GM12878 (cell line): ENCODE measurements around the gene COL1A2. TPM values are rescaled to one million over a fixed set of nuclear protein-coding genes. Genes with fewer than 3 reads are reported as not detected.

Experiments
- CREM ChIP-seq: IDR thresholded peaks from 2 replicates; pipeline ENCODE4 v1.6.1; 2014; ENCODE audit warnings: antibody characterized with exemption, low read depth
- DPF2 ChIP-seq: fragments of 450-650 bp; IDR thresholded peaks from 2 replicates; pipeline ENCODE4 v1.6.1; 2017; ENCODE audit warnings: mild to moderate bottlenecking
- GATAD2B ChIP-seq: fragments of 450-650 bp; conservative IDR thresholded peaks from 2 replicates; pipeline ENCODE4 v1.6.1; 2017; ENCODE audit warnings: low read depth, mild to moderate bottlenecking, moderate library complexity
- HCFC1 ChIP-seq: fragments of 150-350 bp; IDR thresholded peaks from 2 replicates; pipeline ENCODE4 v1.6.1; 2014; ENCODE audit warnings: low read length
- KDM1A ChIP-seq: fragments of 200-600 bp; sonication (generic); IDR thresholded peaks from 2 replicates; pipeline ENCODE4 v1.6.1; 2016; ENCODE audit warnings: borderline replicate concordance
- LARP7 ChIP-seq: fragments of 450-650 bp; IDR thresholded peaks from 2 replicates; pipeline ENCODE4 v1.6.1; 2017; ENCODE audit warnings: mild to moderate bottlenecking
- MXI1 ChIP-seq: fragments of 150-350 bp; IDR thresholded peaks from 2 replicates; pipeline ENCODE4 v1.6.1; 2011; ENCODE audit warnings: low read depth, mild to moderate bottlenecking, inconsistent platforms, low read length, improper control_type of control experiment
- SIX5 ChIP-seq: IDR thresholded peaks from 2 replicates; pipeline ENCODE4 v1.6.1; 2011; ENCODE audit warnings: mild to moderate bottlenecking, low read depth, low read length, moderate library complexity; ENCODE audit not compliant: severe bottlenecking
- SMAD1 ChIP-seq: fragments of 450-650 bp; IDR thresholded peaks from 2 replicates; pipeline ENCODE4 v1.6.1; 2018; ENCODE audit warnings: mild to moderate bottlenecking, low read depth; ENCODE audit not compliant: partially characterized antibody
- ZZZ3 ChIP-seq: IDR thresholded peaks from 2 replicates; pipeline ENCODE4 v1.6.1; 2011; ENCODE audit warnings: low read depth; ENCODE audit not compliant: control insufficient read depth, insufficient read length
- polyA plus RNA-seq, 11 experiments: library from polyadenylated mRNA; depleted of rRNA in 4 of 11; unstranded in 6 of 11; stranded (reverse) in 5 of 11; fragments of >200 nt; fragmentation: Nextera tagmentation in 4 of 11; fragmentation: Illumina TruSeq in 1 of 11; extraction: Ambion mirVana in 4 of 11; extraction: Trizol in 1 of 11; gene quantifications; 1 replicate in 1 of 11; 2 replicates in 10 of 11; pipeline versions ENCODE4 v1.2.1 to v1.2.3, GENCODE V29; 2011 to 2016; ENCODE audit warnings: inconsistent platforms in 2 of 11, missing spikeins in 2 of 11, low read depth in 1 of 11
- total RNA-seq, 4 experiments: library from RNA; depleted of rRNA in 3 of 4; stranded (reverse); fragments of >200 nt in 3 of 4; fragmentation: Illumina TruSeq in 1 of 4; extraction: Trizol in 1 of 4; gene quantifications; 2 replicates each; pipeline versions ENCODE4 v1.2.1 to v1.2.3, GENCODE V29; 2013 to 2021
- TF ChIP-seq, protein P1 (sequence below): fragments of 450-650 bp; IDR thresholded peaks from 2 replicates; pipeline ENCODE4 v1.6.1; 2018; ENCODE audit warnings: mild to moderate bottlenecking, low read depth, moderate library complexity; ENCODE audit not compliant: partially characterized antibody
- TF ChIP-seq, protein P2 (sequence below): IDR thresholded peaks from 2 replicates; pipeline ENCODE4 v1.6.1; 2012; ENCODE audit warnings: low read length, inconsistent platforms

The COL1A2 gene
- total and polyA plus RNA-seq, 10 of the 15 experiments (the other 5 are each of a cell fraction or from before 2014, with no cell fraction given): 0.03 to 2.5 (median 0.76) TPM; not detected in 4

DNA sequence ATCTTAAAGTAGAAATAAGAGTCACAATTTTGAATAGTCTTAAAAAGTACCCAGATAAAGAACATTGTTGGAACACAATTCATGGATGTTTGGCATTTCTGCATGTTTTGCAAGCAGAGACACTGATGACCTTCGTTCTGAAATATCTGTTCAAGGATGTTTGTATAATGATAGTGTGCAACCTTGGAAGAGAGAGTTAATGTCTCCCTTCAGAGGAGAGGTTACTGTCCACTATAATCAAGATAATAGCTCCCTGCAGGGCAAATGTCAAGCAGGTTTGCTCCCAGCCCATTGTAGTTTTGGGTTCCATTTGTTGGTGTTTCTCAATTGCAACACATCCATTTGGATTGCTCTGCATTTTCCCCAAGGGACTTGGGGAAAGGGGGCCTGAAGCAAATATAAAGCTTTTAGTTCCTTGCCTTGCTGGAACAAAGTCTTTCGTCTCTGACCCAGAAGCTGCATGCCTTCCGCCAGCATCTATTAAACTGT is 45.2 kb downstream of the COL1A2 start (continued):
- TF ChIP-seq GATAD2B: no peak
- TF ChIP-seq SMAD1: no peak
- TF ChIP-seq KDM1A: no peak
- TF ChIP-seq, protein P1, sequence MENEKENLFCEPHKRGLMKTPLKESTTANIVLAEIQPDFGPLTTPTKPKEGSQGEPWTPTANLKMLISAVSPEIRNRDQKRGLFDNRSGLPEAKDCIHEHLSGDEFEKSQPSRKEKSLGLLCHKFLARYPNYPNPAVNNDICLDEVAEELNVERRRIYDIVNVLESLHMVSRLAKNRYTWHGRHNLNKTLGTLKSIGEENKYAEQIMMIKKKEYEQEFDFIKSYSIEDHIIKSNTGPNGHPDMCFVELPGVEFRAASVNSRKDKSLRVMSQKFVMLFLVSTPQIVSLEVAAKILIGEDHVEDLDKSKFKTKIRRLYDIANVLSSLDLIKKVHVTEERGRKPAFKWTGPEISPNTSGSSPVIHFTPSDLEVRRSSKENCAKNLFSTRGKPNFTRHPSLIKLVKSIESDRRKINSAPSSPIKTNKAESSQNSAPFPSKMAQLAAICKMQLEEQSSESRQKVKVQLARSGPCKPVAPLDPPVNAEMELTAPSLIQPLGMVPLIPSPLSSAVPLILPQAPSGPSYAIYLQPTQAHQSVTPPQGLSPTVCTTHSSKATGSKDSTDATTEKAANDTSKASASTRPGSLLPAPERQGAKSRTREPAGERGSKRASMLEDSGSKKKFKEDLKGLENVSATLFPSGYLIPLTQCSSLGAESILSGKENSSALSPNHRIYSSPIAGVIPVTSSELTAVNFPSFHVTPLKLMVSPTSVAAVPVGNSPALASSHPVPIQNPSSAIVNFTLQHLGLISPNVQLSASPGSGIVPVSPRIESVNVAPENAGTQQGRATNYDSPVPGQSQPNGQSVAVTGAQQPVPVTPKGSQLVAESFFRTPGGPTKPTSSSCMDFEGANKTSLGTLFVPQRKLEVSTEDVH: no peak
- TF ChIP-seq CREM: no peak
- TF ChIP-seq, protein P2, sequence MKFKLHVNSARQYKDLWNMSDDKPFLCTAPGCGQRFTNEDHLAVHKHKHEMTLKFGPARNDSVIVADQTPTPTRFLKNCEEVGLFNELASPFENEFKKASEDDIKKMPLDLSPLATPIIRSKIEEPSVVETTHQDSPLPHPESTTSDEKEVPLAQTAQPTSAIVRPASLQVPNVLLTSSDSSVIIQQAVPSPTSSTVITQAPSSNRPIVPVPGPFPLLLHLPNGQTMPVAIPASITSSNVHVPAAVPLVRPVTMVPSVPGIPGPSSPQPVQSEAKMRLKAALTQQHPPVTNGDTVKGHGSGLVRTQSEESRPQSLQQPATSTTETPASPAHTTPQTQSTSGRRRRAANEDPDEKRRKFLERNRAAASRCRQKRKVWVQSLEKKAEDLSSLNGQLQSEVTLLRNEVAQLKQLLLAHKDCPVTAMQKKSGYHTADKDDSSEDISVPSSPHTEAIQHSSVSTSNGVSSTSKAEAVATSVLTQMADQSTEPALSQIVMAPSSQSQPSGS: no peak
- TF ChIP-seq ZZZ3: no peak
- TF ChIP-seq LARP7: no peak
- TF ChIP-seq DPF2: no peak
- TF ChIP-seq HCFC1: no peak
- no peak for TF ChIP-seq MXI1
- TF ChIP-seq SIX5: no peak
